OCI-LY1 (cell line): Measurements from ENCODE around the gene PIP4K2A.

Experiments
- H2AFZ ChIP-seq: fragments of 200-600 bp; sonication (generic), shearing (Covaris generic); 2 replicates; pipeline ENCODE4 v1.6.0; 2014; ENCODE audit warnings: antibody characterized with exemption, mild to moderate bottlenecking, low read length
- H3F3A ChIP-seq: fragments of 200-600 bp; sonication (generic), shearing (Covaris generic); 2 replicates; pipeline ENCODE4 v1.6.0; 2014; ENCODE audit warnings: mild to moderate bottlenecking, antibody characterized with exemption, low read length, moderate library complexity; ENCODE audit not compliant: insufficient read depth
- H3K27ac ChIP-seq: fragments of 200-600 bp; sonication (generic); 2 replicates; pipeline ENCODE4 v1.5.1; 2014; ENCODE audit warnings: low read length, mixed run types, mild to moderate bottlenecking, low read depth; ENCODE audit not compliant: poor library complexity, severe bottlenecking
- H3K27me3 ChIP-seq: fragments of 200-600 bp; sonication (generic); 2 replicates; pipeline ENCODE4 v1.6.0; 2014; ENCODE audit warnings: antibody characterized with exemption, mild to moderate bottlenecking, low read length, moderate library complexity; ENCODE audit not compliant: insufficient read depth
- H3K36me3 ChIP-seq: fragments of 200-600 bp; sonication (generic); 2 replicates; pipeline ENCODE4 v1.6.1; 2014; ENCODE audit warnings: mild to moderate bottlenecking, antibody characterized with exemption, low read length, moderate library complexity, mixed read lengths; ENCODE audit not compliant: insufficient read depth
- H3K4me1 ChIP-seq: fragments of 200-600 bp; sonication (generic); 2 replicates; pipeline ENCODE4 v1.5.1; 2014; ENCODE audit warnings: mild to moderate bottlenecking, low read length, moderate library complexity; ENCODE audit not compliant: insufficient read depth, severe bottlenecking
- H3K4me2 ChIP-seq: fragments of 200-600 bp; sonication (generic), shearing (Covaris generic); 2 replicates; pipeline ENCODE4 v1.6.1; 2014; ENCODE audit warnings: low read length
- H3K4me3 ChIP-seq: fragments of 200-600 bp; sonication (generic); 2 replicates; pipeline ENCODE4 v1.5.1; 2014; ENCODE audit warnings: low read length, low read depth, mild to moderate bottlenecking, mixed read lengths; ENCODE audit not compliant: poor library complexity, severe bottlenecking
- H3K79me2 ChIP-seq: fragments of 200-600 bp; shearing (Covaris generic); 2 replicates; pipeline ENCODE4 v1.6.1; 2016; ENCODE audit warnings: mixed run types, low read length, mixed read lengths; ENCODE audit not compliant: insufficient read depth
- H3K9ac ChIP-seq: fragments of 200-600 bp; sonication (generic), shearing (Covaris generic); 2 replicates; pipeline ENCODE4 v1.6.1; 2014; ENCODE audit warnings: mild to moderate bottlenecking, low read length, mixed read lengths
- H3K9me2 ChIP-seq: fragments of 200-600 bp; sonication (generic), shearing (Covaris generic); 2 replicates; pipeline ENCODE4 v1.6.1; 2014; ENCODE audit warnings: low read depth, mild to moderate bottlenecking, low read length, mixed read lengths
- H3K9me3 ChIP-seq: fragments of 200-600 bp; shearing (Covaris generic); 2 replicates; pipeline ENCODE4 v1.6.1; 2014; ENCODE audit warnings: low read length, mixed read lengths
- H4K20me1 ChIP-seq: fragments of 200-600 bp; sonication (generic), shearing (Covaris generic); 2 replicates; pipeline ENCODE4 v1.6.0; 2016; ENCODE audit warnings: mild to moderate bottlenecking, low read length; ENCODE audit not compliant: insufficient read depth
- EZH2 ChIP-seq: fragments of 200-600 bp; sonication (generic), shearing (Covaris generic); IDR thresholded peaks from 2 replicates; pipeline ENCODE4 v1.8.0; 2017; ENCODE audit warnings: borderline replicate concordance, mixed run types, mild to moderate bottlenecking, antibody characterized with exemption, low read length, moderate library complexity, mixed read lengths
- TF ChIP-seq, protein P1 (sequence below): fragments of 200-600 bp; sonication (generic), shearing (Covaris generic); IDR thresholded peaks from 2 replicates; pipeline ENCODE4 v1.5.1; 2017; ENCODE audit warnings: mild to moderate bottlenecking, antibody characterized with exemption, low read length, moderate library complexity, mixed read lengths

PIP4K2A gene

DNA sequence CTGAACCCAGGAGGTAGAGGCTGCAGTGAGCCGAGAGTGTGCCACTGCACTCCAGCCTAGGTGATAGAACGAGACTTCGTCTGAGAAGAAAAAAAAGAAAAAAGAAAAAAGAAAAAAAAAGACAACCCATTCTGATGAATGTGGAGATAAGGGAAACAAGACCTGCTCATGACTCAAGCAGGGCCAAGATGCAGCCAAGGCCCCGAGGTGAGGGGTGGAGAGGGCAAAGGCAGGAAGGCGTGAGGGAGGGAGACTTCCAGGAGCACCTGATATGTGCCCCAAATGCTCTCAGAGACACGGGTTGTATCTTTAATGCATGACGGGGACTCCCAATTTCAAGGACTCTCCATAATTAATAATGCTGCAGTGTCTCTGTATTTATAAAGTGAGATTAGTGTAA is 134.6 kb downstream of the PIP4K2A start:
- Histone ChIP-seq H2AFZ (no peak overlapping the region), H4K20me1 (no peaks in the 10 kb centered on the region), H3K36me3 (no peaks in the 10 kb centered on the region), H3K9me2 (no peaks in the 10 kb centered on the region), H3K9me3 (no peaks in the 10 kb centered on the region), H3K79me2 (no peaks in the 10 kb centered on the region), H3K4me1 (no peaks in the 10 kb centered on the region), H3K4me3 (no peak overlapping the region), H3K27me3 (no peaks in the 10 kb centered on the region), H3K27ac (no peak overlapping the region), H3K9ac (no peak overlapping the region), H3K4me2 (no peak overlapping the region), H3F3A (no peaks in the 10 kb centered on the region)
- TF ChIP-seq, protein P1, sequence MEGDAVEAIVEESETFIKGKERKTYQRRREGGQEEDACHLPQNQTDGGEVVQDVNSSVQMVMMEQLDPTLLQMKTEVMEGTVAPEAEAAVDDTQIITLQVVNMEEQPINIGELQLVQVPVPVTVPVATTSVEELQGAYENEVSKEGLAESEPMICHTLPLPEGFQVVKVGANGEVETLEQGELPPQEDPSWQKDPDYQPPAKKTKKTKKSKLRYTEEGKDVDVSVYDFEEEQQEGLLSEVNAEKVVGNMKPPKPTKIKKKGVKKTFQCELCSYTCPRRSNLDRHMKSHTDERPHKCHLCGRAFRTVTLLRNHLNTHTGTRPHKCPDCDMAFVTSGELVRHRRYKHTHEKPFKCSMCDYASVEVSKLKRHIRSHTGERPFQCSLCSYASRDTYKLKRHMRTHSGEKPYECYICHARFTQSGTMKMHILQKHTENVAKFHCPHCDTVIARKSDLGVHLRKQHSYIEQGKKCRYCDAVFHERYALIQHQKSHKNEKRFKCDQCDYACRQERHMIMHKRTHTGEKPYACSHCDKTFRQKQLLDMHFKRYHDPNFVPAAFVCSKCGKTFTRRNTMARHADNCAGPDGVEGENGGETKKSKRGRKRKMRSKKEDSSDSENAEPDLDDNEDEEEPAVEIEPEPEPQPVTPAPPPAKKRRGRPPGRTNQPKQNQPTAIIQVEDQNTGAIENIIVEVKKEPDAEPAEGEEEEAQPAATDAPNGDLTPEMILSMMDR: no peak
- TF ChIP-seq EZH2: no peak

DNA sequence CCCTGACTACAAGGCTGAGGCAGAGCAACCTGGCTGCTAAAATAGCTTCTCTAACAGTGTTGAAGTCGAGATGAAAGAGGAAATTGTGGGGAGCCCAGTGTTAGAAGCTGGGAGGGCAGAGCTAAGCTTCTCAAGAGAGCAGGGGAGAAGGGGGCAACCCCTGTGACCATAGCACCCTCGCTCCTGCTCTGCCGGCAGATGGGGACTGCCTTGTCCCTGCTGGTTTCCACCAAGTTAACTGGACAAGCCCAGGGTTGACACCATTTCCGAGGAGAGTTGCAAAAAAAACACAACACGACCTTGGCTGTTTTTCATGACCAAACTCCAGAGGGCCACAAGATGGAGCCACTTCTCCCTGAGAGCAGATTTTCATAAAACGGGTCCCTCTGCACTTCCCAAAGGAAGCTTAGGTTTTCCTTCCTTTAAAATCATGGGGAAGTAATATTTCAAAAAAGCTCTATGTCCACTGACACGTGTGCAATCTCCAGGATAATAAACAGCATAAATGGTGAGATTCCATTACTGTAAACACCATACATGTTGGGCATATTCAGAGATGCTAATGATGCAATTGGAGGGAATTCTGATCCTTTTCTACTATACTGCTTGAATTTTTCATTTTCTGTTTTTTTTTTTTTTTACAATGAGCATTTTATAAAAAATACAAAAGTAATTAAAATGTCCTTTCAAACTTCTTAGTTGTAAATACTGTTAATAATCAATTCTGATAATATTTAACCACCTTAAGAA is 140.4 kb downstream of the PIP4K2A start:
- TF ChIP-seq EZH2: no peak
- TF ChIP-seq, protein P1: peak; percentile 80
- no peaks in the 10 kb centered on the region for H3F3A ChIP-seq

DNA sequence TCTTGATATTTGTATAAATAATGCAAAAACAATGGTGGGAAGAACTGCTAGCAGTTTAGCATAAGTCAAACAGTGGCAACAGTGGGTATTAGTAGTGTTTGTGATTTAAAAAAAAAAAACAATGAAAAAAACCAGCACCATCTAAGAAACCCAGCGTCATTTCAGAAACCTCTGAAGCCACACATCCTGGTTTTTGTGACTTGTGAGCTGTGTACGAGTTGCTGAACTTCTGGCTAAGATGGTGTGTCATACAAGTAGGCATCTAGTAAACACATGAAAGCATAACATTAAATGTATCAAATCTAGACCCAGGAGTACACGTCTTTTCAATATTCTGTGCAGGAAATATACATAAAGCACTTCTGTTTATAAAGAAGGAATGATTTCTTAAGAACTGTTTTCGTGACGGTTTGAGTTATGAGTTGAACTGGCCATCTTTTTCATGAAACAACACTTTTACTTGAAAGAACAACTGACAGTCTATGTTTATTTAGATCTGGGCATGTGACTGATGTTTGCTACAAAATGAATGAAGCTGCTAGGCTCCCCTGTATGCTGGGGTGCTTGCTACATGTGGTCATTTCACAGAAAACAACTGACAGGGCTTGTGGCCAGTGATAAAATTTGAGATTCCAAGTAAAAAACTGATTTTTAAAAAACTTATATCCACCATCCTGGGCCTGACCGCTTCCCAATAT is 143.5 kb downstream of the PIP4K2A start:
- no peak overlapping the region for H3K4me2 ChIP-seq
- no peaks in the 10 kb centered on the region for H3K4me1 ChIP-seq
- no peaks in the 10 kb centered on the region for H3K9me3 ChIP-seq
- no peaks in the 10 kb centered on the region for H3F3A ChIP-seq
- no peak overlapping the region for H3K27ac ChIP-seq
- no peaks in the 10 kb centered on the region for H3K27me3 ChIP-seq
- no peaks in the 10 kb centered on the region for H3K79me2 ChIP-seq
- H2AFZ ChIP-seq: no peak overlapping the region
- TF ChIP-seq EZH2: no peak
- TF ChIP-seq, protein P1: no peak
- H3K9me2 ChIP-seq: no peaks in the 10 kb centered on the region
- H3K4me3 ChIP-seq: no peak overlapping the region
- H4K20me1 ChIP-seq: no peaks in the 10 kb centered on the region
- no peak overlapping the region for H3K9ac ChIP-seq
- no peaks in the 10 kb centered on the region; the same call in 1 of the 2 replicates for H3K36me3 ChIP-seq

More for the DNA sequence above, 140.4 kb downstream of the PIP4K2A start:
- Histone ChIP-seq H3K9me2 (no peaks in the 10 kb centered on the region), H3K4me1 (no peaks in the 10 kb centered on the region), H3K4me2 (no peak overlapping the region; the same call in 1 of the 2 replicates), H3K27ac (no peak overlapping the region), H3K27me3 (no peaks in the 10 kb centered on the region), H3K9ac (no peak overlapping the region), H4K20me1 (no peaks in the 10 kb centered on the region), H3K4me3 (no peak overlapping the region), H3K9me3 (no peaks in the 10 kb centered on the region), H2AFZ (no peak overlapping the region), H3K79me2 (no peaks in the 10 kb centered on the region), H3K36me3 (no peaks in the 10 kb centered on the region; the same call in 1 of the 2 replicates)
